MCF 10A (cell line): ENCODE results near the gene DGUOK. TPM values are rescaled to one million over a fixed set of nuclear protein-coding genes. Genes with fewer than 3 reads are reported as not detected.

Source experiments
- BruUV-seq: library from RNA; stranded (reverse); fragments of 400-500 nt; replicated peaks from 2 replicates; lab custom pipeline; 2021; lab: Mats Ljungman, UMichigan
- CTCF ChIA-PET: fragments of 300-600 bp; sonication (Branson Sonifier 250); formaldehyde crosslinking; extraction: SDS; loops from one replicate; lab custom pipeline; 2021; ENCODE audit warnings: antibody characterized with exemption, inconsistent platforms; lab: Yijun Ruan, JAX
- POLR2A ChIA-PET: fragments of 300-600, 350-650 bp; sonication (Branson Sonifier 250); formaldehyde crosslinking; extraction: SDS; loops from one replicate; lab custom pipeline; 2020; ENCODE audit warnings: antibody characterized with exemption, inconsistent platforms; lab: Yijun Ruan, JAX
- DNase-seq: peaks from one replicate; pipeline ENCODE4 v3.0.0-alpha.2; 2018; ENCODE audit not compliant: unreplicated experiment
- H3K27ac Mint-ChIP-seq: one replicate; pipeline ENCODE4 v1.8.0; 2022; ENCODE audit warnings: mild to moderate bottlenecking, low read depth, mixed read lengths; ENCODE audit not compliant: unreplicated experiment
- H3K27me3 Mint-ChIP-seq: one replicate; pipeline ENCODE4 v1.8.0; 2022; ENCODE audit warnings: mixed read lengths; ENCODE audit not compliant: insufficient read depth, unreplicated experiment
- H3K36me3 Mint-ChIP-seq: one replicate; pipeline ENCODE4 v1.8.0; 2022; ENCODE audit warnings: mild to moderate bottlenecking, moderate library complexity, mixed read lengths; ENCODE audit not compliant: insufficient read depth, unreplicated experiment
- H3K4me1 Mint-ChIP-seq: one replicate; pipeline ENCODE4 v1.8.0; 2022; ENCODE audit warnings: mixed read lengths; ENCODE audit not compliant: insufficient read depth, unreplicated experiment
- H3K4me3 Mint-ChIP-seq: one replicate; pipeline ENCODE4 v1.8.0; 2022; ENCODE audit warnings: mild to moderate bottlenecking, moderate library complexity, mixed read lengths; ENCODE audit not compliant: unreplicated experiment
- H3K9me3 Mint-ChIP-seq: one replicate; pipeline ENCODE4 v1.8.0; 2022; ENCODE audit warnings: mixed read lengths; ENCODE audit not compliant: unreplicated experiment
- CTCF ChIP-seq: fragments of 200-600 bp; IDR thresholded peaks from one replicate; pipeline ENCODE4 v1.8.0; 2022; ENCODE audit warnings: antibody characterized with exemption, mild to moderate bottlenecking; ENCODE audit not compliant: unreplicated experiment
- intact Hi-C: fragments of 100-400 bp; cut with micrococcal nuclease; formaldehyde crosslinking; loops from 2 replicates; pipeline ENCODE4 v1.14.1; 2022
- total RNA-seq: library from RNA; stranded (reverse); gene quantifications from 2 replicates; pipeline ENCODE4 v1.2.3, GENCODE V29; 2022

DGUOK gene
- total RNA-seq, 1 experiment from 2014 or later: 92.3 TPM

- Mint-ChIP-seq H3K27ac (no peak overlapping the region), H3K36me3 (peaks cover 28% of the 10 kb centered on the region), H3K27me3 (no peaks in the 10 kb centered on the region), H3K4me3 (no peak overlapping the region), H3K9me3 (no peaks in the 10 kb centered on the region), H3K4me1 (no peaks in the 10 kb centered on the region)
- ChIA-PET POLR2A (interaction anchor here (0.7 to 1.3 kb wide), 3 partner anchors 15 to 20 kb away, joined by 3 to 4 read pairs (median 4); no protein-coding TSS in a partner anchor), CTCF (no interaction called here)
- intact Hi-C loops: no loop called here
- TF ChIP-seq CTCF: no peak
- no TSS peak for BruUV-seq
- DNase-seq: no peak
Observed at GRCh38 chr2:73965053-73965452, 38.4 kb downstream of the DGUOK start.

GRCh38 chr2:73968357-73968937 is 41.8 kb downstream of the DGUOK start:
- ChIA-PET POLR2A (interaction anchor here (1.3 to 4.2 kb wide), 2 partner anchors 11 to 29 kb away, joined by 3 to 20 read pairs; no protein-coding TSS in a partner anchor), CTCF (interaction anchor here (0.6 kb wide), 1 partner anchor 24 kb away, joined by 3 read pairs; no protein-coding TSS in a partner anchor)
- no peaks in the 10 kb centered on the region for H3K9me3 Mint-ChIP-seq
- no peak for DNase-seq
- no peaks in the 10 kb centered on the region for H3K4me1 Mint-ChIP-seq
- no peaks in the 10 kb centered on the region for H3K27me3 Mint-ChIP-seq
- no peak for TF ChIP-seq CTCF
- H3K27ac Mint-ChIP-seq: no peak overlapping the region
- no peak overlapping the region for H3K4me3 Mint-ChIP-seq
- H3K36me3 Mint-ChIP-seq: peaks cover 5% of the 10 kb centered on the region
- BruUV-seq: no TSS peak
- intact Hi-C loops: no loop called here

- no peak for TF ChIP-seq CTCF
- peaks cover 5% of the 10 kb centered on the region for H3K36me3 Mint-ChIP-seq
- no TSS peak for BruUV-seq
- no peak overlapping the region for H3K27ac Mint-ChIP-seq
- no peaks in the 10 kb centered on the region for H3K4me1 Mint-ChIP-seq
- ChIA-PET CTCF (interaction anchor here (0.5 to 1.4 kb wide), 3 partner anchors 15 to 430 kb away, joined by 3 to 4 read pairs (median 4); no protein-coding TSS in a partner anchor), POLR2A (interaction anchor here (1.2 to 4.2 kb wide), 4 partner anchors 10 to 30 kb away, joined by 3 to 20 read pairs (median 4); no protein-coding TSS in a partner anchor)
- no peak overlapping the region for H3K4me3 Mint-ChIP-seq
- no peaks in the 10 kb centered on the region for H3K9me3 Mint-ChIP-seq
- DNase-seq: no peak
- intact Hi-C loops: no loop called here
- H3K27me3 Mint-ChIP-seq: no peaks in the 10 kb centered on the region
Observed at GRCh38 chr2:73969356-73969755, 42.7 kb downstream of the DGUOK start.

GRCh38 chr2:73970141-73970803 is 43.6 kb downstream of the DGUOK start:
- Mint-ChIP-seq H3K36me3 (no peaks in the 10 kb centered on the region), H3K9me3 (no peaks in the 10 kb centered on the region), H3K27me3 (no peaks in the 10 kb centered on the region), H3K4me3 (no peak overlapping the region), H3K27ac (no peak overlapping the region), H3K4me1 (no peaks in the 10 kb centered on the region)
- CTCF ChIA-PET: interaction anchor here (0.6 to 1.4 kb wide), 3 partner anchors 16 to 142 kb away, joined by 3 to 6 read pairs (median 4); partner anchors contain the start of gene STAMBP
- no peak for DNase-seq
- POLR2A ChIA-PET: interaction anchor here (0.7 to 4.2 kb wide), 4 partner anchors 9 to 27 kb away, joined by 3 to 20 read pairs (median 4); no protein-coding TSS in a partner anchor
- intact Hi-C loops: no loop called here
- BruUV-seq: no TSS peak
- TF ChIP-seq CTCF: no peak
